Fibroblast of mammary gland (primary cell): ENCODE data around the gene CDR2L.
"Not testable (repeated sequence)": the region's sequence is repeated elsewhere in the genome, so short reads cannot be mapped to it uniquely, and the experiment has no call there.

Experiments
- DNase-seq: peaks from one replicate; pipeline ENCODE4 v3.0.0-alpha.2; 2010; ENCODE audit warnings: low read depth
- H3K4me3 ChIP-seq: 2 replicates; pipeline ENCODE4 v1.5.1; 2011; ENCODE audit warnings: low read depth, mild to moderate bottlenecking, low read length, moderate library complexity; ENCODE audit not compliant: control insufficient read depth
- TF ChIP-seq, protein P1 (sequence below): conservative IDR thresholded peaks from 2 replicates; pipeline ENCODE4 v1.5.1; 2011; ENCODE audit warnings: low read depth, low read length, inconsistent platforms; ENCODE audit not compliant: control insufficient read depth, insufficient read depth

CDR2L gene

DNA sequence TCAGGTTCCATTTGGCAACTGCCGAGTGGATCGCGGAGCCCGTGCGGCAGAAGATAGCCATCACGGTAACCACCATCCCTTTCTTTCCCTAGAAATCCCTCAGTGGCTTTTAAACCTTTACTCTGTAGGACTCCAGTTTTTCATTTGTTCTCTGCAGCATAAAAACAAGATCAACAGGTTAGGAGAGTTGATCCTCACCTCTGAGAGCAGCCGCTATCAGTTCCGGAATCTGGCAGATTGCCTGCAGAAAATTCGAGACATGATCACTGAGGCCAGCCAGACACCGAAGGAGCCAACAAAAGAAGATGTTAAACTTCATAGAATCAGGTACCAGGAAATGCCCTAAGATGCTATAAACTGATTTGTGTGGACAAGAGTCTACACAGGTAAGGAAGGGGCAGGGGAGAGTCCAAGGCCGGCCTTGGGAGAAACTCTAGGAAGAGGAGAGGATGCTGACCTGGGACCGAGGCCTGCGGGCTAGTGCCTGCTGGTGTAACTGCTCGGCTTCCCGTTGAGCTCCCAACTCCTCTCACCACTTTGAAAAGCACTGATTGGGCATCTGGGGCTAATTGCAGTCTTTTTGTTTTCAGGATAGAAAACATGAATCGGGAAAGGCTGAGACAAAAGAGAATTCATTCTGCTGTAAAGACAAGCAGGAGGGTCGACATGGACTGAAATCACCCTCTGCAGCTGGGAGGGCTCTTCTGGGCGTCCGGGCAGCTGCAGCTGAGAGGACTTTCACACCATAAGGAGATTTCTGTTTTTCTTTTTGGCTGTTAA lies 33.1 kb downstream of the CDR2L start:
- TF ChIP-seq, protein P1, sequence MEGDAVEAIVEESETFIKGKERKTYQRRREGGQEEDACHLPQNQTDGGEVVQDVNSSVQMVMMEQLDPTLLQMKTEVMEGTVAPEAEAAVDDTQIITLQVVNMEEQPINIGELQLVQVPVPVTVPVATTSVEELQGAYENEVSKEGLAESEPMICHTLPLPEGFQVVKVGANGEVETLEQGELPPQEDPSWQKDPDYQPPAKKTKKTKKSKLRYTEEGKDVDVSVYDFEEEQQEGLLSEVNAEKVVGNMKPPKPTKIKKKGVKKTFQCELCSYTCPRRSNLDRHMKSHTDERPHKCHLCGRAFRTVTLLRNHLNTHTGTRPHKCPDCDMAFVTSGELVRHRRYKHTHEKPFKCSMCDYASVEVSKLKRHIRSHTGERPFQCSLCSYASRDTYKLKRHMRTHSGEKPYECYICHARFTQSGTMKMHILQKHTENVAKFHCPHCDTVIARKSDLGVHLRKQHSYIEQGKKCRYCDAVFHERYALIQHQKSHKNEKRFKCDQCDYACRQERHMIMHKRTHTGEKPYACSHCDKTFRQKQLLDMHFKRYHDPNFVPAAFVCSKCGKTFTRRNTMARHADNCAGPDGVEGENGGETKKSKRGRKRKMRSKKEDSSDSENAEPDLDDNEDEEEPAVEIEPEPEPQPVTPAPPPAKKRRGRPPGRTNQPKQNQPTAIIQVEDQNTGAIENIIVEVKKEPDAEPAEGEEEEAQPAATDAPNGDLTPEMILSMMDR: no peak
- DNase-seq: no peak
- no peak overlapping the region for H3K4me3 ChIP-seq

DNA sequence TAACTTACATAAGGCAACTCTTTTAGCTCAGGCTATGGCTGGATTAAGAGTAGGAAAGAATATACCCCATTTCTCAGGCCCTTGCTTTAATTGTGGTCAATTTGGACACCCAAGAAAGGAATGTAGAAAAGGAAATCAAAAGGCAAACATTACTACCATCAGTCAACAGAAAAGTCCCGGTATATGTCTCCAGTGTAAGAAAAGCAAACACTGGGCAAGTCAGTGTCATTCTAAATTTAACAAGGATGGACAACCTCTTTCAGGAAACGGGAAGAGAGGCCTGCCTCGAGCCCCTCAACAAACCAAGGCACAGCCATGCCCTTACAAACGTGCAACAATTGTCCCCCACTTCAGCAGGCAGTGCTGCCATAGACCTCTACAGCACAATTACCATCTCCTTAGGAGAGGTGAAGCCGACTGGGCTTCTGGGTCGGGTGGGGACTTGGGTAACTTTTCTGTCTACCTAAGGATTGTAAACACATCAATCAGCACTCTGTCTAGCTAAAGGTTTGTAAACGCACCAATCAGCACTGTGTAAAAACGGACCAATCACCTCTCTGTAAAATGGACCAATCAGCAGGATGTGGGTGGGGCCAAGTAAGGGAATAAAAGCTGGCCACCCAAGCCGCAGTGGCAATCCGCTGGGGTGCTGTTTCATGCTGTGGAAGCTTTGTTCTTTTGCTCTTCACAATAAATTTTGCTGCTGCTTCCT lies 37.4 kb downstream of the CDR2L start:
- TF ChIP-seq, protein P1: no peak
- DNase-seq: no peak
- no peak overlapping the region for H3K4me3 ChIP-seq

DNA sequence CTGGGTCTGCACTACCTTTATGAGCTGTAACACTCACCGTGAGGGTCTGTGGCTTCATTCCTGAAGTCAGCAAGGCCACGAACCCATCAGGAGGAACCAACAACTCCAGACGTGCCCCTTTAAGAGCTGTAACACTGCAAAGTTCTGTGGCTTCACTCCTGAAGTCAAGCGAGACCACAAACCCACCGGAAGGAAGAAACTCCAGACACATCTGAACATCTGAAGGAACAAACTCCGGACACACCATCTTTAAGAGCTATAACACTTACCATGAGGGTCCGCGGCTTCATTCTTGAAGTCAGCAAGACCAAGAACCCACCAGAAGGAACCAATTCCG lies 37.9 kb downstream of the CDR2L start:
- not testable (repeated sequence) for DNase-seq, H3K4me3 ChIP-seq

DNA sequence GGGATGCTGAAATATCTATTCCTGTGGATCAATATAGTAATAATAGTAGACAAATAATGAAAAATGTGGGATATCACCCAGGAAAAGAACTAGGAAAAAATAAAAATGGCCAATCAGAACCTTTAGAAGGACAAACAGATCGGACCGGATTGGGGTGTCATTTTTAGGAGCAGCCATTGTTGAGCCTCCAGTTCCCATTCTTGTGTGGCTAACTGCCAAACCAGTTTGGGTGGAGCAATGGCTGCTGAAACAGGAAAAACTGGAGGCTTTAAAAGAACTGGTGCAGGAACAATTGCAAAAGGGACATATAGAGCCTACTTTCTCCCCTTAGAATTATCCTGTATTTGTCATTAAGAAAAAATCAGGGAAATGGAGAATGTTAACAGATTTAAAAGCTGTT lies 39.2 kb downstream of the CDR2L start:
- H3K4me3 ChIP-seq, DNase-seq: not testable (repeated sequence)

DNA sequence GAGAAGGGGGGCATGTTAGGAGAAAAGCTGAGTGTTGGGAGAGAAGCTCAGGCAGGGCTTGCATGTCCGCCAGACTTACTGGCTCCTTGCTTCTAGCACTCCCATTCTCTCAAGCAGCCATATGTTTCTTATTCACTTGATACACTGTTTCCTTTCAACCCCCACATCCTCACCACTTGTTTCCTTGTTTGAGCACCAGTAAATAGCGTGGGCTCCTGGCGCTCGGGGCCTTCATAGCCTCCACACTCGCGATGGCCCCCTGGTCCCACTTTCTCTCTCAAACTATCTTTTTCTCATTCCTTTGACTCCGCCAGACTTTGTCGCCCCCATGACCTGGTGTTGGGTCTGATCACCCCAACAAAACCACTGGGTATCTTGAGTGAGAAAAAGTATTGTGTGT lies 42.7 kb downstream of the CDR2L start:
- TF ChIP-seq, protein P1: no peak
- no peak for DNase-seq
- no peak overlapping the region for H3K4me3 ChIP-seq

DNA sequence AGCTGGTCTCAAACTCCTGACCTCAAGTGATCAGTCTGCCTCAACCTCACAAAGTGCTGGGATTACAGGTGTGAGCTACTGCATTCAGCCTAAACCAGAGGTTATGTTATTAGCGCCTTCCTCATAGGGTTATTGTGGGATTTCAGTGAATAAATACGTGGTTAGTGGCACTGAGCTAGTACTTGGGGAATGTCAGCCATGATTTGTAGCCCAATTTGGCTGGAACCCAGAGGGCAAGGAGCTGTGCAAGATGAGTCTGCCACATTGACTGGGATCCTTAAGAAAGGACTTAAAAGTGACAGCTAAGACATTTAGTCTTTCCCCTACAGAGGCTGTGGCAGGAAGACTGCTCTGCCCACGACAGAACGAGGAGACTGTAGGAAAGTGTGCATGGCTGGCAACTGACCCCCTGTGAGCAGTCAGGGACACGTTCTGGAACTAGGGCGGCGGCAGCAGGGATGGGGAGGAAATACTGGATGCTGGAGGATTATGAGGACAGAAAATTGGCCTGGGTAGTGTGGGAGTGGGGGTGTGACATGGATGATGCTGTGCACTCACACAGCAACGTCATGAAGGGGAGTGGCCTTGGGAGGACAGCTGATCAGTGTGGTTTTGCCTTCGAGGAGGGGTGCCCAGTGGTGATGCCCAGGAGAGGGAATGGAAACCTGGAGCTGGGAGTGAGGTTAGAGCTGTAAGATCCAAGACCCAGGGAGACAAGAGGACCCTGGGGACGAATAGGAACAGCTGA lies 44.7 kb downstream of the CDR2L start:
- DNase-seq: peak; percentile 92
- H3K4me3 ChIP-seq: peak overlapping the region; percentile 73

DNA sequence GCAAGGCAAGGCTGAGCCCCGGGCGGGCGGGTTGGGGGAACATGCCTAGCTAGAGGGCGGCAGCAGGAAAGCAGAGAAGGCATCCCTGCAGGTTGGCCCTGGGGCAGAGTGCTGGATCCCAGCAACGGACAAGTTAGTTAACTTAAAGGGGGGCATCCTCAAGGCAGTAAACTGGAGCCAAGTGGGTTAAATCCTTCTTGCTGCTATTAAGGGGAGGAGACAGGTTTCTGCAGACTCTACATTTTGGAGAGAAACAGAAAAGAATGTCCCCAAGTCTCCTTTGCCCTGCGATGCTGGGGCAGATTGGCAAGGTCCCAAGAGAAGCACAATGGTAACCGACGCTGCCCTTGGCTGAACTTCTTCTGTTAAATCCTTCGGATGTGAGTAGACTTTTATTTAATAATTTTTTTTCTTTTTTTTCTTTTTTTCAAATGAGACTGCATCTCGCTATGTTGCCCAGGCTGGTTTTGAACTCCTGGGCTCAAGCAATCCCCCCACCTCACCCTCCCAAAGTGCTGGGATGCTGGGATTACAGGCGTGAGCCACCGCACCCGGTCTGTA lies 45.4 kb downstream of the CDR2L start:
- peak overlapping the region; percentile 73 for H3K4me3 ChIP-seq
- TF ChIP-seq, protein P1: no peak
- peak; percentile 15 for DNase-seq

More for the DNA sequence above, 44.7 kb downstream of the CDR2L start:
- TF ChIP-seq, protein P1: no peak
